Stomach (tissue), 4 donors: ENCODE results near the gene DNASE1L2.

Experiments
- CTCF ChIP-seq, 7 experiments: fragments of 450-650 bp in 4 of 7; fragments of 200-600 bp in 3 of 7; sonication (generic) in 3 of 7; IDR thresholded peaks; one replicate each; pipeline ENCODE4 v1.5.1; 2016 to 2019; ENCODE audit warnings: antibody characterized with exemption in 7 of 7, control low read depth in 2 of 7, mild to moderate bottlenecking in 1 of 7
- EP300 ChIP-seq: sonication (generic); formaldehyde crosslinking; IDR thresholded peaks from one replicate; pipeline ENCODE4 v1.6.1; 2017; ENCODE audit warnings: antibody characterized with exemption
- POLR2A ChIP-seq, 4 donors: fragments of 450-650 bp; IDR thresholded peaks; one replicate each; pipeline ENCODE4 v1.6.1; 2016; ENCODE audit warnings: antibody characterized with exemption in 4 of 4, control low read depth in 2 of 4, mild to moderate bottlenecking in 1 of 4, moderate library complexity in 1 of 4

- no peak for TF ChIP-seq POLR2A (IDR thresholded peaks at IDR 0.05)
- TF ChIP-seq CTCF (IDR thresholded peaks at IDR 0.05) = no peak
- TF ChIP-seq EP300 = no peak
Measured at GRCh38 chr16:2271848-2272461, 35.7 kb downstream of the DNASE1L2 start.
